GM19438 (cell line): ENCODE results near the gene PTOV1.

ENCODE experiments used
- ATAC-seq: cut with Tn5 transposase; IDR thresholded peaks from one replicate; pipeline ENCODE4 v1.9.1; 2021; ENCODE audit warnings: low read depth; ENCODE audit not compliant: unreplicated experiment

PTOV1 gene

DNA sequence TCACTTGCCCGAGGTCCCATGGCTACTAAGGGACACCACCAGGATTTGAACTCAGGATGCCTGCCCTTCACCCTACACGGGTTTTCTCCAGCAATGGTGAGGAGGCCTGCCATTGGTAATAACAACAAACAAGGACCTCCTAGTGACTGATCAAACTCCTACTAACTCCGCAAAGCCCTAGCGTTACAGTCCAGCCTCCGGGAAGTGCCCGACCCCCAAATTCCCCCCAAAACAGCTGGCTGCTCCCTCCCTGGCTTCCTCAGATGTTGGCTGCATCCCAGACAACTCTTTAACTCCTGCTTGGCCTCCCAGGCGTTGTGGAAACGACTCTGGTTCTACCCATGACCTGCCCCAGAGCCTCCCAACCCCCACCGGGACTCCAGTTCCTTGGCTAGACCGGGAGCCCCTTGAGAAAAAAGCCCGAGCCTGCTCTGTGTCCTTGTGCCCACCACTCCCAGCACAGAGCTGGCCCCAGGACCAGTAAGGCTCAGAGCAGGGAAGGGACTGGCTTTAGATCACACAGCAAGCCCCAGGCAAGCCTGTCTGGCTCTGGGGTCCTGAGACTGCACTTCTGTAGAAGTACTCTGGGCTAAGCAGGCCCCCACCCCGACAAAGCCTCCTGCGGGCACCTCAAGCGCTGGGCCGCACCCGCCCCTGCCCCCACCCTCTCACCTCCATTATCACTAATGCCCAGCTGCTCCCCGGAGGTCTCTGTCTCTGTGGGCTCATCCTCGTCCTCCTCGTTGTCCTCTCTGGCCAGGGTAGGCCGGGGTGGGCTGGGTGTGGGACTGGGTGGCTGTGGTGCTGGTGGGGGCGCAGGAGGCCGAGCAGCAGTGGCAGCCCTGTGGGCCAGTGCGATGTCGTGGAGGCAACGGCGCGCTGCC, 21.5 kb downstream of the PTOV1 start:
- no peak for ATAC-seq

DNA sequence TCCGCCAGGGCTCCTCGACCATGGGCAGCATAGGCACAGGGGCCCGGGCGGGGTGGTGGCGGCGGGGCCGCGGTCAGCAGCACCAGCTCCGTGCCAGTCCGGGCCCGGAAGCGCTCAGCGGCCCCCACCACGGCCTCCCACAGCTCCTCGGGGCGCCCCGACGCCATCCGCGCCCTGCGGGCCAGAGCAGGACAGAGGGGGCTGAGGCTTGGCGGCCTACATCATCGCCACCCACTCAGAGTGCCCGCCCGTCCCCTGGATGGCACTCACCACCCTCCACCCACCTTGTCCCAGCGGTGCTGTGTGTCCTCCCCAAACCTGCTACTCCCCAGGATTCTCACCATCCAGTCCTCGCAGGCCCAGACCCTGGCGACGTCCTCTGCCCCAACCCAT, 22.2 kb downstream of the PTOV1 start:
- no peak for ATAC-seq

DNA sequence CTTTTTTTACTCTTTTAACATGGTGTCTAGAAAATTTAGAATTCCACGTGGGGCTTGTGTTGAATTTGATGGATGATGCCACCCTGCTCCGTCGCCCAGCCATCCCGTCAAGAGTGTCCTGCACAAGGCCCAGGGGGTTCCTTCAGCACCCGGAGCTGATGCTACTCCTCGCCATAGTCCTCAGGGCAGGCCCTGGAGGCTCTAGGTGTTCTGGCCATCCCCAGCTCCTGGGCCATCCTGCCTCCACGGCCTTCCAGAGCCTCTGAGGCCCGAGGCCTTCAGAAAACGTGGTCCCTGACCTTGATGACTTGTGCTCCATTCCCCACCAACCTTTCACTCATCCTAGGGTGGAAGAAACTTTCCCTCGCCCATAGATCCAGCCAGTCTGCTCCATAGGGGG, 22.9 kb downstream of the PTOV1 start:
- ATAC-seq, result no peak

DNA sequence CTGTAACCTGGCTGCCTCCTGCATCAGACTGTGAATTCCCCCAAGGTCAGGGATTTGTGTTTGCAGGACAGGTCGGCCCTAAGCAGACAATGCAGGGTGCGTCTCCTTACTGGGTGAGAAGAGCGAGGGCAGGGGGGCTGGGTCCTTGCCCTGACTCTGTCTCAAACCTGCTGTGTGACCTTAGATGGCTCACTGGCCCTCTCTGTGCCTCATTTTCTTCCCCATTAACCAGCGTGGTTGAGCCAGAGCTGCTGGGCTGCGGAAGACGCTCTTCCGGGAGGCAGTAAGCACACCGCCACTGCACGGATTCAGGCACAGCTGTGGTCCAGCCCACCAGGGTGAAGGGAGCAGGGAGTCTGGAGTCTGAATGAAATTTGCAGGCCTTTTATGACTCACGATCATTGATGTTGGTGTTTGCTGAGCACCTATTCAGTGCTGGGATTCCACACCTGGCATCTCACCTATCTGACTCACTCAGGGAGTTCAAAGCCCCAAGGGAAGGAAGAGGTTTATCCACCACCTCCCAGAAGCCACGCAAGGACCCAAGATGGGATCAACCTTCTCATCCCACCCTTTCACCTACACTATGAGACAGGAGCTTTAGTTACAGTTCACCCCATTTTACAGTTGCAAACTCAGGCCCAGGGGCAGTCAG, 23.7 kb downstream of the PTOV1 start:
- no peak for ATAC-seq

DNA sequence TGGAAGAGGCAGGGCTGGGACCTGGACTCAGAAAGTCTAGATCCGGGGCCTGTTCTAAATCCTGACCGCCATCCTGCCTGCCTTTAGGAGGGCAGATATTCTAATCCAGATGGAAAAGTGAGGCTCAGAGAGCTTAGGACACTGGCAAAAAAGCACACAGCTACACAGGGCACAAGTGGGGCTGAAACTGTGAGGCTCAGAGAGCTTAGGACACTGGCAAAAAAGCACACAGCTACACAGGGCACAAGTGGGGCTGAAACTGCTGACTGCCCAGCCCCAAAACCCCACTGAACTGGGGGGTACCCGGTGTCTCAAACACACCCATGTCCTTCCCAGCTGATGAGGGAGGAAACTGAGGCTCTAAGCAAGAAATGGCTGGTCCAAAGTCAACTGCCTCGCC, 24.2 kb downstream of the PTOV1 start:
- no peak for ATAC-seq

DNA sequence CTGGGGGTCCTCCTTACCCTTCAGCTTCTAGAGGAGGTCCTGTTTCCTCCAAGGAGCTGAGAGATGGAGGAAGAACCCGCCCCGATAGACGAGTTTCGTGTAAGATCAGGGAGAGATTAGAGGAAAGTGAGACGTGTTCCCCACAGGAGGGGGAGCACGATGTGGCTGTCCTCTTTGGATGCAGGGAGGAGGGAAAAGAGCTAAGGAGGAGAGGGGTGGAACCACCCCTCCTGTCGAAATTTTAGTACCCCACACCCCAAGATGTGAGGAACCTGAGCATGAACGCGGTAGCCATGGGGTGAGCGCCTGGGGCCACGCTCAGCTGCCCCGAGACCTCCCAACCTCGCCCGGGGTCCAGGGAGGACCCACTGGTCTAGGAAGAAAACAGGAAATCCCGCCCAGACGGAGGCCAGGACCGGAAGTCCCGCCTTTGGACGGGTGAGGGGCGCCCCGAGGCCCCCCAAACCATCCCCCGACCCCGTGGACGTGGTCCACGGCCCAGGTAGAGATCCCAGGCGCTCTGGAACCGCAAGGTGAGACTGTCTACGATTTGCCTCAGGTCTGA, 25.0 kb downstream of the PTOV1 start:
- ATAC-seq, result no peak

DNA sequence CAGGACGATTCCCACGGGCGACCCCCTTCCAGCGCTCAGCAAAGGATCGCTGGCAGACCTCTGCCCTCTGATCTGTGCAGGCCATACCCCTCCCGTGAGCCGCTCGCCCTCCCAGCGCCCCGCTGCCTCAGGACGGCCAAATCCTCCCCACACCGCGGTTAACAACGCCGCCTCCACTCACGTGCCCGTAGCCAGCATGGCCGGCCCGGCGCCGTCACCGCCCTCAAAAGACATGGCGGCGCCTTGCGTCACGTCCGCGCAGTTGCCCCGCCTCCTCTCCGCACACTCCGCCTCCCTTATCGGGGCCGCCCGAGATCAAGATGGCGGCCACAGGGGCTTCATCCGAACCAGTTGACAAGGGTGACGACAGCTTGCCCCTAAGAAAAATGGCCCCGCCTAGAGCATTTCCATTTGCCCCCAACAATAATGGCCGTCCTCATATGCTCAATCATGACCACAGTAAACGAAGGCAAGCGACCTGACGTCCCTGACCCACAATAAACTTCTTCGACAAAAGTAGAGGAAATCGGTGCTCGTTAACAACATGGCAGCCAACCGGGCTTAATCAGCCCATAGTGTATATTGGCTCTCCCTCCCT, 25.6 kb downstream of the PTOV1 start:
- ATAC-seq, result peak; percentile 37

DNA sequence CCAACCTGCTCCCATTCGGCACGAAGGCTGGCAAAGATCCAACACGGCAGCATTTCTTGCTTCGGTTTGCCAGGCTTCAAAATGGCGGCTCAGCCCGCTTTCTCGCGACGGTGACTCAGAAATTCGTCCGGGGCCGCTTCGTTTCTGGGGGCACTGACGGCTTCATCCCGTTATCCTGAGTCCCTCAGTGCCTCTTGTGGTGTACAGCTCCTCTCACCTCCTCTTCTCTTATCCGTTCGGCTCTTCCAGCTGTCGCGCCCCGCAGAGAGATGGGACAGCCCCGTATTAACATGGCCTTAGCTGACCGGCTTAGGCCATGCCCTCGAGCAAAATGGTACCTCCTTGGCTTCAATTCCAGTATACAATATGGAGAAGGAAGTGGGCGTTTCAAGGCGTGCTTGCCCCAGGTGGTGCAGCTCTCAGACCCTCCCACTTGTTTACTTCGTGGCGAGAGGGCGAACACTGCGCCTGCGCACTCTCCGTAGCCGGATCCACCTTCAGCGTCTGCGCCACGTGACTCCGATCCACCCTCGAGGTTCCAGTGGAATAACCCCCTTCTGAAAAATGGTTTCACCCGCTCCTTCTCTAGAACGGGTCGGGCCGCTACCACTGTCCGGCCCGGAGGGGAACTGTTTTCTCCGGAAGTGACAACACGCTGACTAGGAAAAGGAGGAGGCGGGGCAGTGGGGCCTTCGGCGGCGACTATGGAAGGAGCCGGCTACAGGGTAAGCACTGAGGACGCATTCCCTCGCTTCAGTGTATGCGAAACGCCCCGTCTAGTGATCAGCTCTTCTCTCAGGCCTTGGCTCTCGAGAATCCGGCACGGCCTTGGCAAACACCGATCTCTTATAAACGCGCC, 26.3 kb downstream of the PTOV1 start, which contains the start of the genes AKT1S1 and TBC1D17:
Gene AKT1S1 (minus strand): TSS at position 336 of the 859 bp plus-strand sequence. CDS start 4,060 bp downstream, outside the sequence.
Gene TBC1D17 (plus strand): TSS at position 683 of the 859 bp plus-strand sequence. CDS start 22 bp downstream, at position 705.
- peak; percentile 55 for ATAC-seq

DNA sequence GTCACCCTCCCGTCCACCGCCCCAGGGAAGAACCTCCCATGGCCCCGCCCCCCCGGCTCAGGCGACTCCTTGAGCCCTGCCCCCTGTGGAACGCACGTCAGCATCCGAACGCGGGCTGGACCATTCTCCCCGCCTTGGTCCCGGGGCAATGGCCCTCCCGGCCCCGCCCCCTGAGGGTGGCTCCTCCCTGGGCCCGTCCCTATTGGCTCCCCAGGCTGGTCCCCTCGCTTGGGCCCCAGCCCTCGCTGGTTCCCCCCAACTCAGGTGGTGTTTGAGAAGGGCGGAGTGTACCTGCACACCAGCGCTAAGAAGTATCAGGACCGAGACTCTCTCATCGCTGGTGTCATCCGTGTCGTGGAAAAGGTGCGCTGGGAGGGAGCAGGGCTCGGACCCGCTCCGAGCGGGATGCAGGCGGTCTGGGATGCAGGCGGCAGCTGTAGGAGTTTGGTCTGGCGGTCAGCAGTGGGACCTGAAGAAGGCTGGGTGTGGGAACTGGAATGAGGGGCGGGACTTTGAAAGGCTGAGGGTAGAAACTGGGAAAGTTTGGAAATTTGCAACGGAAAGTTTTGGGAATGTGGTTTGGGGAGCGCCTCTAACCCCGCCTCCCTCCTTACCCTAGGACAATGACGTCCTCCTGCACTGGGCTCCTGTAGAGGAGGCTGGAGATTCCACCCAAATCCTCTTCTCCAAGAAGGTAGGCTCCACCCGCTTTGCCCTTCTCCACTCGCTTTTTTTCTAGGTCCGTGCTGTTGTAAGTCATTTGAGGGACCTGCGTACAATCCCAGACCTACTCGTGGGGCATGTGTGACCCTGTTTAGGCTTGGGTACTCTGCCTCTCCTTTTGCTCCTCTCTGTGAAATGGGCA, 27.2 kb downstream of the PTOV1 start:
- peak; percentile 43 for ATAC-seq

DNA sequence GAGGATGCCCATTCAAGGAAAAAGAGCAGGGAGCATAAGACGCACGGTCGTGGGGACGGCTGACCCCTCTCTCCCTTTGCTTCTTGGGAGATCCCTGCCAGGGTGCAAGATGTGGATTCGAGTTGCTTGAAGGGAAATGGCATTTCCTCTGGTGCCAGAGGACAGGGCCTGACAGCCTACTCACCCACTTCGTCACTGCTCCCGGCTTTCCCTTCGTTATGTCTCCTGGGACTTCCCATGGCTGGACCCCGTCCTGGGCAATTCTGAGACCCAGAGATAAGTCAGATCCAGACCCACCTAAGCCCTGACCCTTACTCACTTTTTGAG, 27.7 kb downstream of the PTOV1 start:
- ATAC-seq, result no peak

DNA sequence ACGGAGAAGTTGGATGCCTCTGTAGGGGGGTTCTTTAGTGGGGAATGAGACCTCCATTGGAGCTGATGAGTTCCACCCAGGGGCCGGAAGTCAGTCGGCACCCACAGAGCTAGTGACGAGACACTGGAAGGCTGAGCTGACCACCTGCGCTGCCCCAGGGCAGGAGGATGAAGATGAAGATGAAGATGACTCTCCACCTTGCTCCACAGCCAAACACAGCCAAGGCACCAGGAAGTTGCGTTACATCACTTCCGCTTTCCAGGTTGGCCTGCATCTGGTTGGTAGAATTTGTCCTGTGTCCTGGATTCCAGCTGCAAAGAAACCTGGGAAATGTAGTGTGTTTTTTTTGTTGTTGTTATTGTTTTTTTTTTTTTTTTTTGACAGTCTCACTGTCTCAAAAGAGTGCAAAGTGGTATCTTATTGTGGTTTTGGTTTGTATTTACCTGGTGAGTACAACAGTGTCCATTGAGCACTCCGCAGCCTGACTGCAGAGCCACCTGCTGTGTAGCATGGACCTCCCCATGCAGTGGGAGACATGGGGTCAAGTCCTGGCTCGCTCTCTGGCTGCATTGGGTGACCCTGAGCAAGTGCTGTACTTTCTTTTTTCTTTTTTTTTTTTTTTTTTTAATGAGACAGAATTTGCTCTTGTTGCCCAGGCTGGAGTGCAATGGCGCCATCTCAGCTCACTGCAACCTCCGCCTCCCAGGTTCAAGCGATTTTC, 28.4 kb downstream of the PTOV1 start:
- ATAC-seq, result no peak

DNA sequence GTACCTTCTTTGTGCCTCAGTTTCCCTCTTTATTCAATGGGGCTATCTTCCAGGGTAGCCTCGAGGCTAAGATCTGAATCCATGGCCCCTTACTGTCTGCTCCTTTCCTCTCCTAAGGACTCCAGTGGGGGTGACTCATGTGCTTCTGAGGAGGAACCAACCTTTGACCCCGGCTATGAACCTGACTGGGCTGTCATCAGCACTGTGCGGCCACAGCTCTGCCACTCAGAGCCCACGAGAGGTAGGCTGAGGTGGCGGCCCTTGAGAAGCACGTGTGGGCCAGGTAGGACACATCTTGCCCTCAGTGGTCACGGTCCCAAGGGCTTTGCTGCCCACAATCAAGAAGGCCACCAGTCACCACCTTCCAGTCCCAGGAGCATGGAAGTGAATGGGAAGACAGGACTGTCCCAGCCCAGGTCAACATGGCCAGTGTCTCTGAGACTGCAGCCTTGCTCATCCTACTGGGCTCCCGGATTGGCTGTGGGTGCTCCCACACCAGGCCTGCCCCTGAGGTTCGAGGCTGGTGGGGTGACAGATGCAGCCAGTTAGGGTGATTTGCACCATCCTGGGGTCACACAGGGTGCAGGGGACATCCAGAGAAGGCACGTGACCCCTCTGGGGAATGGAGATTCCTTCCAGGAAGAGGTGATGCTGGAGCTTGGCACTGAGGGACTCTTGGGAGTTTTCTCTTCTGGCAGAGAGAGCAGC, 29.4 kb downstream of the PTOV1 start:
- ATAC-seq, result no peak

DNA sequence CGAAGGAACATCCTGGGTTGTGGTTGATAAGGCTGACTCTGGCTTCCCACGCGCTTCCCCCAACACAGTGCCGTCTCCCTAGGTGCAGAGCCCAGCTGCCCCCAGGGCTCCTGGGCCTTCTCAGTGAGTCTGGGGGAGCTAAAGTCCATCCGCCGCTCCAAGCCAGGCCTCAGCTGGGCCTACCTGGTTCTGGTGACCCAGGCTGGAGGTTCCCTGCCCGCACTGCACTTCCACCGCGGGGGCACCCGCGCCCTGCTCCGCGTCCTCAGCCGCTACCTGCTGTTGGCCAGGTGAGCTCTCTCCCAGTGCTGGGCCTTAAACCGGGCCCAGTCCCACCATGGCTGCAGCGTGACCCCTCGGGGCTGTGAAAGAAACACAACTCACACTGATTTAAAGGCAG, 30.2 kb downstream of the PTOV1 start:
- no peak for ATAC-seq

DNA sequence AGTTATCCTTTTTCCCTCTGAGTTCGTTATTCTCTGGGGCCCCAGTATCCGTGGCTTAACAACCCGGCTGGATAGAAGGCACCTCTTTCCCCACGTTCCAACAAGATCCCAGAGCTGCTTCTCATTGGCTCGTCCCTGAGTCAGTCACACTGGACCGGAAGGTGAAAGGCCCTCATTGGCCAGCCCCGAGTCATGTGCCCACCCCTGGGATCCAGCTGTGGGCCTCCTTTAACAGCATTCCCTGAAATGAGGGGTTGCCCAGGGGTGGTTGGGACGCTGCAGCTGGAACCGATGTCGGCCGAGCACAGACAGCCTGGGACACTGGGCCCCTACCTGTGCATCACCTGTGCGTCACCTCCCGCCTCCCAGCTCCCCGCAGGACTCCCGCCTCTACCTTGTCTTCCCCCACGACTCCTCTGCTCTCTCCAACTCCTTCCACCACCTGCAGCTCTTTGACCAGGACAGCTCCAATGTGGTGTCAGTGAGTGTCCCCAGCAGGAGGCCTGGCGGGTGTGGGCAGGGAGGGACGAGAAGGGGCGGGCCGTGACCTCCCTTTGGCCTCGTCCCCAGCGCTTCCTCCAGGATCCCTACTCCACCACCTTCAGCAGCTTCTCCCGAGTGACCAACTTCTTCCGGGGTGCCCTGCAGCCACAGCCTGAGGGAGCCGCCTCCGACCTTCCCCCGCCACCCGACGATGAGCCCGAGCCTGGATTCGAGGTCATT, 30.9 kb downstream of the PTOV1 start:
- ATAC-seq, result no peak

DNA sequence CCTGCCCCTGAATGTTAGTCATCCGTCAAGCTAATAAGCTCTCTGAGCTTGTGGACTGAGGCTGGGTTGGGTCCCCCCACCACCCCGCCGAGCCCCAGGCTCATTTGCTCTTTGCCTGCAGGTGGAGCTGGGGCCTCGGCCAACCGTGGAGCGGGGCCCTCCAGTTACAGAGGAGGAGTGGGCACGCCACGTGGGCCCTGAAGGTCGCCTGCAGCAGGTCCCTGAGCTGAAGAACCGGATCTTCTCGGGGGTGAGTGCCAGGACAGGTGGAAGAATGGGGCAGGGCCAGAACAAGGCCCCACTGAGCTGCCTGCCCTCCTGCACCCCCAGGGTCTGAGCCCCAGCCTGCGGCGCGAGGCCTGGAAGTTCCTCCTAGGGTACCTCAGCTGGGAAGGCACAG, 31.7 kb downstream of the PTOV1 start:
- no peak for ATAC-seq

DNA sequence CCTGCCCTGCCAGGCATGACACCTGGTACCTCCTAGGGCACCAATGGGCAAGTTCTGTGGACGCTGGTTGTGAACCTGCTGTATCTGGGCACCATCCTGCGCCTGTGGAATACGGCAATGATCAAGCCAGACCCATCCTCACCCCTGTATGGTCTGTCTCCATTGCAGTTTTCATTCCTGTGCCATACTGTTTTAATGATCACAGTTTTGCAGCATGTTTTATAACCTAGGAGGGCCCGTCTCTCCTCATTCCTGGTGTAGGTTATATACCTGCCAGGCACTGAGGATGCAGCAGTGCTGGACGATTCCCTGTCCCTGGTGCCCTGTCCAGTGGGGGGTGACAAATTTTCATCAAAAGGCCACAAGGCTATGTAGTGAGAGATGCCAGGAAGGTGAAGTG, 32.1 kb downstream of the PTOV1 start:
- ATAC-seq, result no peak

DNA sequence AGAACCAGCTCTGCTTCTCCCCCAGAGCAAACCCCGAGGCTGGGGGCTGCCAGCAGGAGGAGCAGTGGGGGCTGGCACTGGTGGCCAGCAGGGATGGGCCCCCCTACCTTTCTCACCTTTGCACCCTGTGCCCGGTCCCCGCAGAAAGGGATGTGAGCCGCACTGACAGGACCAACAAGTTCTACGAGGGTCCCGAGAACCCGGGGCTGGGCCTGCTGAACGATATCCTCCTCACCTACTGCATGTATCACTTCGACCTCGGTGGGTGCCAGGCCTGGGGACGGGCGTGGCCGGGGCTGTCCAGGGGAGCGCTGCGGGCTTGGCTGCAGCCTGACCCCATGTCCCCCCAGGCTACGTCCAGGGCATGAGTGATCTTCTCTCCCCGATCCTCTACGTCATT, 33.1 kb downstream of the PTOV1 start:
- no peak for ATAC-seq

DNA sequence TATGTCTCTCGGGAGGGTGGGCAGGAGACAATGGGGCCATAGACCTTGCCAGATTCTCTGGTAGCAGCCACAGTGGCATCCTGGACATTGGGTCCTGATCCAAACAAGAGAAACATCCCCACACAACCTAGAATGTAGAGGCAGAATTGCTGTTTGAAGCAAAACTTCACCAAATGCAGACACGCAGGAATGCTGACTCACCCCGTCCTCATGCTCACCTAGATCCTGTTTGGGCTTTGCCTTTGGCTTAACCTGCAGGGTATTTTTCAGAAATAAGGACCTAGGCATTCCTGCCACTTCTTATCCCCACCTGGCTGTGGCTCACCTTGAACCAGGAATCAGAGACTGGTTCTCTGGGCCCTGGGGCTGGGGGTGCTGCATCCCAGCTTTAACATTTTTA, 33.8 kb downstream of the PTOV1 start:
- ATAC-seq, result no peak
